DLD1 (cell line): ENCODE results near the gene PLA2G15.

Experiments used
- in situ Hi-C: cut with HindIII; loops from 2 replicates; pipeline ENCODE4 v1.10.0; 2017; ENCODE audit warnings: low sequenced_read_pairs

The PLA2G15 gene

GRCh38 chr16:68231384-68232136, 13.6 kb upstream of the PLA2G15 start:
- in situ Hi-C loops = no loop called here

DNA sequence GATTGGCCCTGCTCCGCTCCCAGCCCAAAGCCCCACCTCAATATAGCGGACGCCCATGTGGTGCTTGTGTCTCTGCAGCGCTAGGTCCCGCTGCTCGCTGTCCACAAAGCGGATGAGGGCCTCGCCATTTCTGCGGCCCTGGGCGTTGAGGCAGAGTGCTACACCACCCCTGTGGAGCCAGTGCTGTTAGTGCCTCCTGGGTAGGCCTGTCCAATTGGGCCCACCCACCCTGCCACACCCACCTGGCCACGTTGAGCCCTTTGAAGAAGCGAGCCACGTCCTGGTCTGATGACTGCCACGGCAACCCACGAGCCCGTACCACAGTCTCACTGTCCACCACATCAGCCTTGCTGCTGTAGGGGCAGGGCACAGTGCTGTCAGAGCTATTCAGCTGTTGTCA, 12.8 kb upstream of the PLA2G15 start:
- in situ Hi-C loops = no loop called here

DNA sequence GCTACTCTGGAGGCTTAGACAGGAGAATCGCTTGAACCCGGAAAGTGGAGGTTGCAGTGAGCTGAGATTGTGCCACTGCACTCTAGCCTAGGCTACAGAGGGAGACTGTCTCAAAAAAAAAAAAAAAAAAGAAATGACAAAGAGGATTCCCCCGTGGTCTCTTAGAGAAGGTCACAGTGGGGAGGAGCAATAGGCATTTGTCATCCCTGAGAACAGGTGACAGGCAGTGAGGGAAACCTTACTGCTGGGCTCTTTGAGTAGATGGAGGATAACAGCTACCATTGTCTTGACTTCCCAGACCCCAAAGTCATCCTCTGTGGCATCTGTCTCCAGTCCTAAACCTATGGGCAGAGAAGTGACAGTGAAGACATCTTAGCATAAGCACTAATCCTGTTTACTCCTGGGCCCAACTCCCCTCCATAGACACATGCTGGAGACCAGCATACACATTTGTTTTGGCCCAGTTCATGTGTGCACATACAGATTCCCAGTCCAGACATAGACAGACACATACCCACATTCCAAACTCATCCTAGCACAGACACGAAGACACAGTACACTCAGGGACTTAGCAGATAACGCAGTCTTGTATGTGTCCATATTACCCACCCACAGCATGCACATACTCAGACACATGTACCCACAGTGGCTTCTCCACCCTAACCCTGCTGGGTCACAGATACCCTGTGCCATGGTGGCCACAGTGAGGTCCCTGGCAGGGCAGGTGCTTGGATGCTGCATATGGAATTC, 11.9 kb upstream of the PLA2G15 start:
- in situ Hi-C loops = no loop called here

DNA sequence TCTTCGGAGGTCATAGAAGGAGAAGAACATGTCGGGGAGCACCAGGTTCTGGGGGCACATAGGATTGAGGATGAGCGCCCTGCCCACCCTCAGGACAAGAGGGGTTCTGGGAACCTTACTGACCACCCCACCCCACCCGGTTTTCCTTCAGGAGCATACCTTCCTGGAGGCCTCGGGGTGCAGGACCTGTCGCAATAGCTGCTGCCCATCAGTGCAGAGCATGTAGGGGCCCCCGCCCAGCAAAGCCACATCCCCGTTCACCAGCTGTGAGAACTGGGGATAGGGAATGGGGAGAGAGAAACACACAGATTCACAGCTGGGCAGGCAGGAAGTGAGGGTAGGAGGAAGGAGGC, 11.4 kb upstream of the PLA2G15 start:
- in situ Hi-C loops = no loop called here

DNA sequence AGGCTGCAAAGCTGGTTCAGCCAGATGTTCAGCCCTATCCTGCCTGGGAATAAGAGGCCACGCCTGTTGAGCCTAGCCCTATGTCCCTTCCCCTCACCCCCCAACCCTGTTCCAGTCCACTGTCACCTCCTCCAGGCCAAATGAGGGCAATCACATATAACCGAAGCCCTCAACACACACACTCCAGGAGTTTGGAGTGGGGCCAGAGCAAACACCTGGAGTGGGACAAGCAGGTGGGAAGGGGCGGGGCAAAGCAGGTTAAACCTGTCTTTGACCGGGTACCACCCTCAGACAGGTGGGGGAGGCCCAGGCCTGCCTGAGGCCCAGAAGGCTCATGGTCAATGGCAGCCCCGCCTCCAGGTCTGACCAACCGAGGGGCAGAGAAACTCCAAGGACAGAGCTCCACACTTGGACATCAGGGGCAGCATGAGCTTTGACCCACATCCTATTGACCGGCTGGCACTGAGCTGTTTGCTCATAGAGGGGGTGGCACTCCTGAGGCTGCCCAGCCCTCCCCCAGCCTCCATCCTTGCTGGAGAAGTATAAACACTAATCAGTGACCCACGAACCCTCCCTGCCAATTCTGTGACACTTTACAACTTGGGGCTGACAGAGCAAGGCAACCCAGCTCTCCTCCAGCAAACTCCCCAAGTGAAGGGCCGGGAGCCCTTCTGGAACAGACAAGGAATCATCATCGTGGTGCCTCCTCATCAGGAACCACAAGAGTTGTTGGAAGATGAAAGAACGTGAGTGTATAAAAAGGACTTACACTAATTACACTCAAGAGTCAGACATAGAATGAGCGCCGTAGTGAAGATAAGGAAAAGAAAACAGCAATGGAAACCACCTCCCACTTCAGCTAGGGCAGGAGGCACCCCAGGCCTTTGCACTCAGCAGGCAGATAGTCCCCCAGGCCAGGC, 10.7 kb upstream of the PLA2G15 start:
- in situ Hi-C loops = no loop called here

GRCh38 chr16:68235108-68235886, 9.9 kb upstream of the PLA2G15 start:
- in situ Hi-C loops = no loop called here

DNA sequence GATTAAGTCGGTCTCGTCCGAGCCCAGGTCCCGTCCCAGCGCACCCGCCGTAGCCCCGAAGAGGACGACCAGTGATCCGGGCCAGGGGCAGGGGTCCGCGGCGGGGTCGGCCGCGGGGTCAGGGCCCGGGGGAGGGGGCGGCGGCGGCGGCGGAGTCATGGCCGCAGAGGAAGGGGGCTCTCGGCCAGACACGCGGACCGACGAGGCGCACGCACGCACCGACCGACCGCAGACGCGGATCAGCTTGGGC, 9.4 kb upstream of the PLA2G15 start, which contains the start of gene ESRP2:
Gene ESRP2 (minus strand): TSS at position 241 of the 250 bp plus-strand sequence. CDS start 82 bp downstream, at position 159.
- in situ Hi-C loops = no loop called here

- in situ Hi-C loops = no loop called here
Observed at GRCh38 chr16:68236137-68236825, 8.9 kb upstream of the PLA2G15 start.

GRCh38 chr16:68236826-68237242, 8.3 kb upstream of the PLA2G15 start:
- in situ Hi-C loops = no loop called here

DNA sequence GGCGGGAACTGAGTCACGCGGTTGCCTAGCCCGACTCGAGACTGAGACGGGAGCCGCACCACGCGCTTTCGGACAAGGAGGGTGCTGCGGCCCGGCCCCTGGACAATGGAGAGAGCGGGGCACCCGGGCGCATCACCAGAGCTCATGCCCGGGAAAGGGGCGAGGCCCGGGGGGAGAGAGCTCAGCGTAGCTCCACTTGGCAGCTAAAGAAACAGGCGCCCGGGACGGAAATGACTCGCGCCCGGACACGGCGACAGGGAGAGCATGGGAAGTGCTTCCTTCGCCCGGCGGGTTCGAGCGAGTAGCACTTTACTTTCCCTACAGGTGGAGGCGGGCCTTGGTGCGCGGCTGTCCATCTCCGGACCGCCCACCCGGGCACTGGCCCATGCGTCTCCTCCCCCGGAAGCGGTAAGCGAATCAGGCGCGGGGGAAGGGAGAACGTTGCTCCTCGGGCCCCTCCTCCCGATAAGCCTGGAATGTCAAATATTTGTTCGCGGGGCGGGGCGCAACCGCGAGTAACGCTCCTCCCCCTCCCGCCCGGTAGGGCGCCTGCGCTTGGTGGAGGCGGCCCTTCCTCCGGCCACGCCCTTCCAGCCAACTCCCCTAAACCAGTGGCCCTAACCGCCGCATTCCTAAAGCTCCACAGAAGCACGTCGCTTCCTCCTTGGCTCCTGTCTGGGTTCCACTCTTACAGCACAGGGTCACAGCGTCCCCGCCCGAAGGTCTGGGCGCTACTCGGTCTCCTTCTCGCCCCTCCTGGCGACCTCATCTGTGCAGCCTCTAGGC, 7.7 kb upstream of the PLA2G15 start:
- in situ Hi-C loops = no loop called here

DNA sequence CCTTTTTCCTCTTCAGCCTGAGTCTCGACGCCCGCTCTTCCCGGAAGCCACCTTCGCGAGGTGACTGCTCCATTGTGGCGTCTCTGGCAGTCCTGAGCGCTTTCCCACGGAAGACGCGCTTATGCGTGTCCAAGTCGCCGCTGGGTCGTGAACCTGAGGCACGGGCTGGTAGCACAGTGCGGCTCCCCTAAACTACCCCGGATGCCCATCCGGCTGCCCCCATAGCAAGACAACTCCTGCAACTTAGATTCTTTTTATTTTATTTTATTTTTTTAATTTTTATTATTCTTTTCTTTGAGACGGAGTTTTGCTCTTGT, 7.2 kb upstream of the PLA2G15 start:
- in situ Hi-C loops = no loop called here

DNA sequence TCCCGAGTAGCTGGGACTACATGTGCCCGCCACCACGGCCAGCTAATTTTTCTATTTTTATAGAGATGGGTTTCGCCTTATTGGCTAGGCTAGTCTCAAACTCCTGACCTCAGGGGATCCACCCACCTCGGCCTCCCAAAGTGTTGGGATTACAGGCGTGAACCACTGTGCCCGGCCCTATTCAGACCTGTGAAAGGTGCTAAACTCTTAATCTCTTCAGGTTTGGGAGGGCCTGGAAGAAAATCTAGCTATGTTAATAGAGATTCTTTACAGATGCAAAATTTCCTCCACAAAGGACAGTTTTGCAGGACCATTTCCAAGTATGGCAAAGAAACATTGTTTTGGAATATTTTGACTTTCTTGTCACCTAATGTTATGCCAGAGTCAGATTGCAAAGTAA, 3.1 kb upstream of the PLA2G15 start:
- in situ Hi-C loops = no loop called here

GRCh38 chr16:68242926-68243858, 2.0 kb upstream of the PLA2G15 start:
- in situ Hi-C loops = no loop called here

DNA sequence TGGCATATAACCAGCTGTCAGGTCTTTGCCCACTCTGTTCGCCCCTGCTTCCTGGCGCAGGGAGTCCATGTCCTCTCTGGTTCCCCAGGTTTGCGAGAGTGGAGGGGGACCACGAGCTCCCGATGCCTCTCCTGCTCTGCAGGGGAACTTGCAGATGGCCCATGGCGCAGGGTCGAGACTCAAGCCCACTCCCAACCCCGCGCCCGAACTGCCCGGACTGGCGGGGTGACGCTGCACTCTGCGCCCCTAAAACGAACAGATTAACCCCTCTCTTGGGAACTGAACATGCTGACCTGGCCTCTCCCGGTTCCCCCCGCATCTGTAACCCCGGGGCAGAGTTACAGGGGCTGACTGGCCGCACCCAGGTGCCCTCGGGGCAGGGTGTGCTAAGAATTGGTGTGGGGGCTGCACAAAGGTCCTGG, 681 bp upstream of the PLA2G15 start:
- in situ Hi-C loops = no loop called here

DNA sequence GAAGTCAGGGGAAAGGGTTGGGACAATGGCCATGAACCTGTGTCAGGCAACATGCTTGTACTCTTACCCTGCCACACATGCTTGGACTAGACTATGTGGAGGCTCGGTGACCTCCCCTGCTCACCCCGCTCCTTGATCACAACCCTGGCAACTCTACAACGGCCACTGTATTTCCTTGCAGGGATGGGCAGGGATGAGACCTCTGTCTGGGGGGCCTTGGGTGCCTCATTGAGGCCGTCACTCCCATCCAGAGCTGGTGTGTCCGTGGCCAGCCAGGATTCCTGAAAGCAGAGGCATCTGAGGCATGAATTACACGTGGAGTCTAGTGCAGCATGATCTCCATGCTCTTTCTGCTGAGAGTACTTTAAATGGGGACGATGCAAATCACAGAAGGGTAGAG, 948 bp downstream of the PLA2G15 start:
- in situ Hi-C loops = no loop called here

DNA sequence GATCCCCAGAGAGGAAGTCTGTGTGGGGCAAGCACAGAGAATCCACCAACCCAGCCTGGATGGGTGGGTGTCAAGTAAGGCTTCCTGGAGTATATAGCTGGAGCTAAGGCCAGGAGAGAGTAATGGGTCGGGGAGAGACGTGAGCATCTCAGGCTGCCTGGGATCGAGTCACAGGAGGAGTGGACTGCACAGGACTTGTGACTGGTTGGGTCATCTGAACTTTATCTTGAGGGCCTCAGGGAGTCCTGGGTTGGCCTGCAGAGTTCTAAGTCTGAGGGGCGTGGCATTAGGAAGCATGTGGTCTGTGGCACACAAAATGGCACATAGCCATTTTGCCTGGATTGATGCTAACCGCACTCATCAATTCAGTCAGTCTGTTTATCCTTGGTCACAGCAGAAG, 1.5 kb downstream of the PLA2G15 start:
- in situ Hi-C loops = no loop called here

DNA sequence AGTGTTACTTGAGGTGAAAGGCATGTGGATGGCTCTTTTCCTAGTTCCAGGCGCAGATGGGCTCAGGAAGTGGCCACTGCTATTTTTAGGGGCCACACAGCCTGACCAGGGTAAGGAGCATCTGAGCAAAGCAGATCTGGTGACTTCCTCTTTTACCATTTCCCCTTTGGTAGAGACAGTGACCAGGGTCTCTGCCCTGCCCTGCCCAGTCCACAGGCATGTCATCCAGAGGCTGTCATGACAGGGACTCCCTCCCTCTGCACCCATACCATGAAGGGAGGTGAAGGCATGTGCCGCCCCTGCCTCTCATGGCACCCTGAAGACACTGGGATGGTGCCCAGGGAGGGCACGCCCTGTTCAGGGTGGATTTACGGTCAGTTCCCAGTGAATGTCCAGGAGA, 2.2 kb downstream of the PLA2G15 start:
- in situ Hi-C loops = no loop called here

- in situ Hi-C loops = no loop called here
Observed at GRCh38 chr16:68247932-68248331, 2.8 kb downstream of the PLA2G15 start.

GRCh38 chr16:68249371-68249770, 4.2 kb downstream of the PLA2G15 start:
- in situ Hi-C loops = no loop called here
